ENCODE results near the gene KIF4A.

DNA sequence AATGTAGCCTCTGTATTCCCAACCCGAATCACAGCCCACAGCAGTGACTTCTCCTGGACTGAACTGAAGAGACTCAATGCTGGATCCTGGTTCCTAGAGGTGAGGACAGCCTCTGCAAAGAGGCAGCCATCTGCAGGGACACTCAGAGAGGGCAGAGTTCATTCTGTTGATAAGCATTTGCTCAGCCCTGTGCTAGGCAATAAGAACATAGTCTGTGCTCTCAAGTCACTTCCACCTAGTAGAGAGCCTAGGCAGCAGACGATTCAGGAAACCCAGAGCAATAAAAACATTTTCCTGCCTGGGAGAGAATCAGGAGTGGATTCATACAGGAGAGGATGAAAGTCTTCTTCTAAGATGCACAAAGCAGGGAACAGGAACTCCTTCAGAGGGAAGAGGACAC is 137.5 kb downstream of the KIF4A start:
- no peak for TF ChIP-seq CTCF (IDR thresholded peaks at IDR 0.05)
- no peak for TF ChIP-seq POLR2AphosphoS5 (IDR thresholded peaks at IDR 0.05)
- no peak for TF ChIP-seq POLR2A (IDR thresholded peaks at IDR 0.05)

All from gastroesophageal sphincter (tissue), 3 donors.